ENCODE data around the gene LPAR1.
A peak's percentile ranks its signal among the peaks of the same experiment; 100 is the strongest.

Gene LPAR1

DNA sequence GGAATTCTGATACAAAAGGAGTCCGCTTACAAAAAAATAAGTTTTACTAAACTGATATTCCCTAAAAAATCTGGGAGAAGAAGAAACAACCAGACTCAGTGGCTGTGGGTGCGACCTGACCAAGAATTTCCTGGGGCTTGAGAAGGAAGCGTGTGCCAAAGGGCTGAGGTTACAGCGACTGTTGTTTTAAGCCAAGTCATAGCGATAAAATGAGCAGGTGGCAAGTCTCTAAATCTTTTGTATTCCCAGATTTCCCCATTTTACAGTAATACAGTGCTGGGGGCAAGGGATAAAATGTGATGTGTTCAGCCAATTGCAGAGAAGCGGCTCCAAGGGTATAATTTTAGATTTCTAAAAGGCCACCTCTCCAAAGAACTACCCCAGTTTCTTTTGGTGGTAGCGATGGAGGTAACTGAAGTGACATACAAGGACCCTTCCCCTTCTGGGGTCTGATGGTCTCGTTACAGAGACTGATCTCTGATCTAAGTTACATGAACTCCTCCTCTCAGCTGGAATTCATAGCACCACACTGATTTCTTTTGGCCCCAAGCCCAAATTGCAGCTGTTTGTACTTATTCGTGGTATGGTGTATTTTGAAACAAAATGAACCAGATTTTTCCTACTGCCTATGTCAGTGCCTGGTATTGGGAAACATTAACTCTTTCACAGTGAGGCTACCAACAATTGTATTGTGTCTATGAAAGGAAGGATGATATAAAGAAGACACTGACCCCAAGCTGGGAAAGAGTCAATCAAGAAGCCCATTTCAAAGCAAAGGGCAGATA lies 41.6 kb downstream of the LPAR1 start:
- DNase-seq: peak; percentile 58

DNA sequence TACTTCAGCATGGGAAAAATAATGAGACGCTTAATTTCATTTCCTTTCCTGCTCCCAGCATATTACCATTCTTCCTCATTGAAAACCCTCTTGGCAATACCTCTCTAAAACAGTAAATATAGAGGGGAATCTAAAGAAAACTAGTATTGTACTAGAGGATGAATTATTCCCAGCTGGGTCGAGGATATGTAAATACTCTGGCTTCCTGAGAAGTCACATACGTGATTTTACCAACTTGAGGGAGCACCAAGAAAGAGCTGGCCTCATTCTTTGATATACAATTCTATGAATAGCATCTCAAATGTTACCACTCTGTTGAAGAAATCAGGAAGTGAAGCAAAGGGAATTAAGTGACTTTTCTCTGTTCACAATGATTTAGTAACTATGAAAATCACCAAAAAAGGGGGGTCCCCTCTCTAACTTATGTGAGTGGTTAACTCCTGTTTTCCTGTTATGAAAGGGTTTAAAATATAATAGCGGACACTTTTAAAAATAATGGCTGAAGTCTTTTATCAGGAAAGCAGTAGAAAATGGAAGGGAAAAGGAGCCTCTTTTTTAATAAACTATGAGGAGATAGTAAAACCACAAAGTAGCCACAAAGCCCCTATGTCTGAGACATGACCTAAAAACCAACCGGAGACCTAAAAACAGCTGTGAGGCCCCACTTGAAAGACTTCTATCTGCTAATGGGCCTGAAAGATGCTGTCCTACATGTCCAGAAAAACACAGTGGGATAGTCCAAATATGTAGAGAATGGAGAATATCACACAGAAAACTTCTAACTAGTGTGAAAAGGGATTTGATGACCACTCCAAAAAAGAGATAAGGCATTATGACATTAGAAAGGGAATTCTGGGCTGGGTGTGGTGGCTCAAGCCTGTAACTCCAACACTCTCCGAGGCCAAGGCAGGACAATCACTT lies 42.6 kb downstream of the LPAR1 start:
- DNase-seq: no peak

DNA sequence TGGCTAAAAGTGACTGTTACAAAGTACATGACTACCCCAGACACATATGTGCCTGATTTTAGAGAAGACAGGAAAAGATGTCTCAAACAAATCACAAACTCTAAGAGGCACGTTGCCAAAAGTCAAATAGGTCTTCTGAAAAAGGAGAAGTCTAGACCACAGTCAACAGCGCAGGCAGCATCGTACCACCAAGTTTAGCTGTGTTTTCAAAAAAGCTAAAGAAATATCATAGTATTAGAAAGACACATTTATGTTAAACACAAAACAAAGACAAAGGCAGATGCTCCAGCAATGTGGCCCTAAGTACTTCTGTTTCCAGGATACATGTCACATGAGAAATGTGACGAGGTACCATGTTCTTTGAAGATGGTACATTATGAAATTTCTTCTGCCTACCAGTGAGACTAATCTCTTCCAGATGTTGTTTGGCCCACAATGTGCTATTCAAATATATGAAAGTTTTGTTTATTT lies 43.5 kb downstream of the LPAR1 start:
- DNase-seq: no peak

DNA sequence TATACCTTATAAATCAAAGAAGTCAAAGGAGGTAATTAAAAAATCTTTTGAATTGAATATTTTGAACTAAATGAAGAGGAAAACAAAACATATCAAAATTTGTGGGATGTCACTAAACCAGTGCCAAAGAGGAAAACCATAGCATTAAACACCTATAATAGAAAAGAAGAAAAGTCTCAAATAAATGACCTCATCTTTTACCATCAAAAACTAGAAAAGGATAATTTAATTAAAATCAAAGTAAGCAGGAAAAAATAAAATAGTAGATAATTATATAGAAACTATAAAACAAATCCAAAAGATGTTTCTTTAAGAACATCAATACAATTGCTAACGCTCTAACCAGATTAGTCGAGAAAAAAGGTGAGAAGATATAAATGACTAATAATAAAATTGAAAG lies 47.8 kb downstream of the LPAR1 start:
- no peak for DNase-seq

DNA sequence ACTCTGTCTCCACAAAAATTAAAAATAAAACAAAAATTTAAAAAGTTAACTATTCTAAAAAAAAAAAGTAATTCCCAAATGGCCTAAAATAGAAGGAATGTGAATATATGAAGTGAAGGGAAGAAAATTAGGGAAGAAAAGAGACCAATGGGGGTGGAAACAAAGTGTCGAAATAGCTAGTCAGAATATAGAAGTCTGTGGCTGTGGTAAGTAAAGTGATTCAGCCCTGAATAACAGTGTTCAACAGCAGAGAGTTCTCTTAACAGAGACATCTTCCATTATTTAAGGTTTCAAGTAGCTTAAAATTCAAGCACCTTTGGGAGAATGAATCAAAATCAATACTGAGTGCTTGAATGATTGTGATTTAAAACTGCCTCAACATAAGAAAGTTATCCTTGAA lies 51.7 kb downstream of the LPAR1 start:
- DNase-seq: no peak

DNA sequence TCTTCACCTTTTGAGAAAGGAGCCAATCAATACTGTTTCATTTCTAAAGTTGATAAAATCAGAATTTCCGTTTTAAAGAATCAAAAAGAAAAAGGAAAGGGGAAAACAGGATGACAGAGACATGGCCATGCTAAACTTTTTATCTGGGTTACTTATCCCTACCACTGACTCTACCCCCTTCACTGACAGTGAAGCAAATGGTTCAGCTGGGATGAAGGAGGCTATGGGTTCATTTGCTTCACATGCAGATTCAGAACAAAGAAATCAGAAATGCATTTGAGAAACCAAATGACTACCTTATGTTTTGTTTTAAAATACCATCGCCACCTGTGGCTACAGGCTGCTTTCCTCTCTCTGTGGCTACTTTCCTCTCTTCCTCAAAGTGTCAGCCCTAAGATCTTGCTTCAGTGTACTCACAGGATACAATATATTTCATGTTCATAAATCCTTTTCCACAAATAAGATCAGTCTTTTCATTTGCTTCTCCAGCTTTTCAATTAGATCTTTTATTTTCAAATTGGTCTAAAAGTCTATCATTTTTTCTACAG lies 53.3 kb downstream of the LPAR1 start:
- no peak for DNase-seq

DNA sequence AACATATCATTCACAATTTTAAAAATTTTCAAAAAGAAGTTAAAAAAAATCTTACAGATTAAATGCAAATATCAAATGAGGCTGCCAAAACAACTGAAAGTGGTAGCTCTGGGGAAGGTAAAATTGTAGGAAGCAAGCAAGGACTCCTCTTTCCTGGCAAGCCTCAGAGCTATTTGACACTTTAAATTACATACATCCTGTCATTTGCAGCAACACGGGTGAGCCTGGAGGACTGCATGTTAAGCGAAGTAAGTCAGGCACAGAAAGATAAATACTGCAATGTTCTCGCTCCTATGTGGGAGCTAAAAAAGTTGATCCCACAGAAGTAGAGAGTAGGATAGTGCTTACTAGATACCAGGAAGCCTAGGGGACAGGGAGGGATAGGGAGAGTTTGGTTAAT lies 58.0 kb downstream of the LPAR1 start:
- DNase-seq: no peak

DNA sequence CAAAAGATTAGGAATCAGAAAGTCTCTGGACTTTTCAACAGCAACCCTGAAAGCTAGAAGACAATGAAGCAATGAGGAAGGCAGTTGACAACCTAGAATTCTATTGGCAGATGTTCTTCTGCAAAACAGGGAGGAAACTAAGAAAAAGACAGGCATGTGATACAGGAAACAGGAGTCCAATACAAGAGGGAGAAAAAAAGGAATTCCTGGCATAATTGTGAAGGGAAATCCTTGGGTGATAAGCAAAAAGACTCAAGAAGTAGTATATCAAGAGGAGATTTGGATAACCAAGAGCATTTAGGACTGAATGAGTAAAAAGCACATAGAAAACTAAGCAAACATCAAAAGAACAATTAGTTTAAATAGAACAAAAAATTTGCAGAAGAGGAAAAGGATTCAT lies 58.6 kb downstream of the LPAR1 start:
- no peak for DNase-seq

DNA sequence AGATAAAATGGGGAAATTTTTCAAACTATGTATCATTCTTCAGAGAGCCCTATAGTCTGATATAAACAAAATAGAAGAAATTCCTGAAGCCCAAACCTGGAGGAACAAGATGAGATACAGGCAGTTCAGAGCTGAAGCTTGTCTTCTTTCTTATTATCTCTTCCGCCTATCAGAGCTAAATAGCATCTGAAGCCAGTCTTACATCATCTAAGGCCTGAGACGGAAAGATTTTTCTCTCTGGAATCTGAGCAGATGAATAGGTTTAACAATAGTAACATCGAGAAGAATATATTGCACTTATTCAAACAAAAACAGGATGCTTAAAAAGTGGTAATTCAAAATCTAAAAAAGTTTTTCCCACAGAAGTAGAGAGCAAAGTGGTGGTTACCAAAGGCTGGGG lies 59.8 kb downstream of the LPAR1 start:
- DNase-seq: no peak

DNA sequence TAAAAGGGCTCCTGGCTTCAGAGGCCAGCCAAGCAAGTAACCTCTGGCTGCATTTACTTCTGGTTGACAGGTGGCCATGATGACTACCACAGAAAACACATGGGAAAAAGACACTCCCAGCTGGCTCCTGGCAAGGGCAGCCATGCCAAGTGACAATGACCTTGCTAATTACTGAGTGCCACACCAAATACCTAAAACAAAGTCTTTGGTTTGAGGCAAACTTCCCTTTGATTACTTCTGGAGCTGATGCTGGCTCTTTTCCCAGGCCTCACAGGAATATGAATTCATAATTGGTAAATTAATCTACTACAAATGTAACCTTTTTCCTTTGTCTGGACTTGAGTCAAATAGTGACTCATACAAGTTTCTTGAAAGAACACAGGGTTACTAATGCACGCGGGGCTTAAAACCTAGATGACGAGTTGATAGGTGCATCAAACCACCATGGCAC lies 61.0 kb downstream of the LPAR1 start:
- no peak for DNase-seq

DNA sequence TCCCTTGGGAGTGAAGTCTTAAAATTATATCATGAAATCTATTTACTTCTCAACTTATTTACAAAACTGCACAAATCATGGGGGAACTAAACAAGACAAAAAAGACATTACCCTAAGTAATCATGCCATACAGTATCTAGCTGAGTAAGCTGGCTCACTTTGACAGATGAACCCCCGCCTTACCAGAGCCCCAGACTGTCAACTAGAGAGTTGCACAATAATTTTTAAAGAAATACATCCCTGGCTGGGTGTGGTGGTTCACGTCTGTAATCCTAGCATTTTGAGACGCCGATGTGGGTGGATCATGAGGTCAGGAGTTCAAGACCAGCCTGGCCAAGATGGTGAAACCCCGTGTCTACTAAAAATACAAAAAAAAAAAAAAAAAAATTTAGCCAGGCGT lies 62.3 kb downstream of the LPAR1 start:
- no peak for DNase-seq

DNA sequence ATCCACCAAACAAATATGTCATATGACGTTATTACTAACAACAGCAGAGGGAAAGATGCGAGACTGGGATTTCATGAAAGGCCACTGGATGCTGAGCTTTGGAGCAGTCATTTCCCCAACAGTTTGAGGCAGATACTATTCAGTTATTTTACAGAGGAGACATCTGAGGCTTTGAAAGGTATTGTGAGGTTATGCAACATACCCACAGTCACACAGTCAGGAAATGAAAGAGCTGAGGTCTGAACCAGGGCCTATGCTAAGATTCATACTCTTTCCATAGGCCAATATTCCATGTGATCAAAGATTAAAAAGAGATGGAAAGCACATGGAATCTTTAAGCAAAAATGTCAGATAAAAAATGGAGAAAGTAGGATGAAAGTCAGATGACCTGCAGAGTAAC lies 63.0 kb downstream of the LPAR1 start:
- no peak for DNase-seq

DNA sequence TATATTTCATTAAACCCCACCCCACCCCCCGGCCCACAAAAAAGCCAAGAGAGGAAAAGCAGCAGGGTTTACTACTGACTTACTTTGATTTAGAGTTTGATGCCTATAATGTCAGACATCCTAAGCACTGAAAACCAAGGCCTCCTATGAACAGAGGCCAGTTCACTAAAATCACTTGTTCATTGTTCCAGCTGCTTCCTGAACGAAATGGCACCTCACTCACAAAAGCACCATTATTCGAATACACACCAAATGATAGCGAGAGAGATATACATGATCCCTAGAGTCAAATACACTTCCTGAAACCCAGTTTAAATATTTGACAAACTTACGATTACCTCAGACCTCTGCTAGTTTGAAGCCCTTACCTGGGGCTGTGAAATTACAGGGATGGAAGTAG lies 66.6 kb downstream of the LPAR1 start:
- no peak for DNase-seq

DNA sequence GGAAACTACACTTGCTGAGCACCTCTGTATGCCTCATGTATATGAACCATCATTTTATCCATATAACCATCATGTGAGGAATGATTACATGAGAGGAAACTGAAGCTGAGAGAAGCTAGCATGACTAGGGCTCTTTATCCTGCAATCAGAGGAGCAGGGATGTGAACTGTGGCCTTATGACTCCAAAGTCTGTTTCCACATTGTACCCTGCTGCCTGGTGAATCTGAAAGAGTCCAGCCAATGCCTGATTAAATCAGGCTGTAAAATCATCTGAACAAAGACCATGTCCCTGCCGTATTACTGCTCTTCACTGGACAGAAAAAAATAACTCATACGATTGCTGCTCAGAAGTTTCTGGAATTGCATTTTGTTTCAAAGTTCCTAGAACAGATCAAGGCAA lies 67.0 kb downstream of the LPAR1 start:
- no peak for DNase-seq

DNA sequence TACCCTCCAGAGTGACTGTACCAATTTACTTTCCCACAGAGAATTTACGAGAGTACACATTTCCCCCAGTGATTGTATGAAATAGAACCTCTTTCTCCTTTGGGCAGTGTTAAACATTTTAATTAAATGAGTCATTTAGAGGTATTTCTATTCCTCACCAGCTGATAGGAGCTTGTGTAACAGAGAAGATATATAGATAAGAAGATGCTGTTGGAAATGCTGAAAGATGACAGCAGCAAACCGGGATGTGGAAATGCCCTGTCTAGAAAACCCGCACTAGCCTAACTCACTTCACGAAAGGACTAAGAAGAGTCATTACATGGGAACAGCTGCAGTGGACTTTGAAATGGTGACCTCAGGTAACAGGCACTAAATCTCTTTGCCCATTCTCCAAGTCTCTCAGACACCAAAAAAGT lies 68.3 kb downstream of the LPAR1 start:
- no peak for DNase-seq

DNA sequence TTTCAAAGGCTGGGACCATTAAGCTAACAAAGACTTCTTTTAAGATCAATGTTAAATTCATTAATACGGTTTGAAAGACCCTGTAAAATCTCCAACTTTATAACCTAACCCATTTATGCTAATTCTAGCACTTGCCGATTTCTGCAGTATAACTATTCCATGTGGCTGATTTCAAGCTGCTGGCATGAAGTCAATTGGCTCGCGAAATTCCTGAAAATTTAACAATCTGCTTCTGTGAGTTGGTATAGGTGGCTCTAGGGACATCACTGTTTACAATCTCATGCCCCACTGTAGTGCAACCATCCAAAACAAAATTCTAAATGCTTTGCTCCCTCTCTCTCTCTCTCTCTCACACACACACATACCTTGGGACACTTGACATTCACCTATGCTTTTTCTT lies 70.2 kb downstream of the LPAR1 start:
- DNase-seq: no peak

DNA sequence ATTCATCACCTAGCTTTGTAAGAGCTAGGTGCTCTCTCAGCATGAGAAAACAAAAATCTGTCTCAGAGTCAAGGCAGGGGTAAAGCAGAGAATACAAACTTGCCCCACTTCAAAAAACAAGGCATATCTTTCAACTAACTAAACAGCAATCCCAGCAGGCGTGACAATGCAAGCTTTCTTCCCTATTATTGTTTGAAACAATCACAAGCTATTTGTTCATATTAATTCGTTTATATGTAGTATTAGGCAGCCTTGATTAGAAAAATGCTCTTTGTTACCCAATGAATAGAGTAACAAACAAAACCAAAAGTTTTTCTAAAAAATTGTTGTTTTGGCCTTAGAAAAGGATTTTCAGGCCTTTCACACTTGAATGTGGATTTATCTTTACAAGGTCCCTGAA lies 71.1 kb downstream of the LPAR1 start:
- no peak for DNase-seq

DNA sequence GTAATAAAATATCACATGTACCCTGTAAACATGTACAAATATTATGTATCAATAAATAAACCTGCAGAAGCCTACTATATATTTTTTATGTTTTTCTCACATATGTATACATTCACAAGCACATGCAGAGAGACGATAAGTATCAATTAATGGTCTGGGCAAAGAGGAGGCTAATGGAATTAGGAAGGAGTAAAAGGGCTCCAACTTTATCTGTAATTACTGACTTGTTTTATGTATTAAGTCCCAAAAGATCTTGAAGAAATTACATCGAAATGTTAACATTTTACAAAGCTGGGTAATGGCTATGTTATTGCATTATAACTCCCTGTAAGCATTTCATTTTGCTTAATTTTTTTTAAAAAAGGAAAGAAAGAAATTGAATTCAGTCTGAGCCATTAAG lies 78.0 kb downstream of the LPAR1 start:
- no peak for DNase-seq

DNA sequence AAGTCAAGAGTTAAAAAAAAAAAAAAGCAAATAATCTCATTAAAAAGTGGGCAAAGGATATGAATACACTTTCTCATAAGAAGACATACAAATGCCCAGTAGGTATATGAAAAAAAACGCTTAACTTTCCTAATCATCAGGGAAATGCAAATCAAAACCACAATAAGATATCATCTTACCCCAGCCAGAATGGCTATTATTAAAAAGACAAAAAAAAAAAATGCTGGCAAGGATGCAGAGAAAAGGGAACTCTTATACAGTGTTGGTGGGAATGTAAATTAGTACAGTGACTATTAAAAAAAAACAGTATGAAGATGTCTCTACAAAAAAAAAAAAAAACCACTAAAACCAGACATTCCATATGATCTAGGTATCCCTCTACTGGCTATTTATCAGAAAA lies 79.4 kb downstream of the LPAR1 start:
- no peak for DNase-seq

DNA sequence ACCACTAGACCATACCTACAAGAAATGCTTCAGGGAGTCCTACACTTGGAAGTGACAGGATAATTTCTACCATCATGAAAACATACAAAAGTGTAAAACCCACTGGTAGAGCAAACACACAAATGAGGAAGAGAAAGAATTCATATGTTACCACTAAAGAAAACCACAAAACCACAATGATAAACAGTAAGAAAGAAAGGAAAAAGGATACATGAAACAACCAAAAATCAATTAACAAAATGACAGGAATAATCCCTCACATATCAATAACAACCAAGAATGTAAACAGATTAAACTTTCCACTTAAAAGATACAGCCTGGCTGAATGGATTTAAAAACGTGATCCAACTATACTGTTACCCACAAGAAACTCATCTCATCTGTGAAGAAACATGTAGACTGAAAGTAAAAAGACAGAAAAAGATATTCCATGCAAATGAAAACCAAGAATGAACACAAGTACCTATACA lies 83.4 kb downstream of the LPAR1 start:
- DNase-seq: no peak

DNA sequence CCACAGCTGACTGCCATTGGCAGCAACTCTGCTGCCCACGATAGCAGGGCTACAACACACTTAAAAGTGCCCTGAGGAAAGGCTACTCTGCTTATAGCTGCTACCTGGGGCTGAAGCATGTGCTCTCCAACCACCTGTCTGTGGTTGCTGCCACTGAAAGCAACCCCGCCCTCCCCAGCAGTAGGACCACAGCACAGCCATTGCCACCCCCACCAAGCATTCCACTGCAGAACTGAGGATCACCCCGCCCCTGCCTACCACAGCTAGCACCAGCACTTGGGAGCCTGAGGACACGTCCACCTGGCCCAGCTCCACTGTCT lies 85.8 kb downstream of the LPAR1 start:
- DNase-seq: no peak

DNA sequence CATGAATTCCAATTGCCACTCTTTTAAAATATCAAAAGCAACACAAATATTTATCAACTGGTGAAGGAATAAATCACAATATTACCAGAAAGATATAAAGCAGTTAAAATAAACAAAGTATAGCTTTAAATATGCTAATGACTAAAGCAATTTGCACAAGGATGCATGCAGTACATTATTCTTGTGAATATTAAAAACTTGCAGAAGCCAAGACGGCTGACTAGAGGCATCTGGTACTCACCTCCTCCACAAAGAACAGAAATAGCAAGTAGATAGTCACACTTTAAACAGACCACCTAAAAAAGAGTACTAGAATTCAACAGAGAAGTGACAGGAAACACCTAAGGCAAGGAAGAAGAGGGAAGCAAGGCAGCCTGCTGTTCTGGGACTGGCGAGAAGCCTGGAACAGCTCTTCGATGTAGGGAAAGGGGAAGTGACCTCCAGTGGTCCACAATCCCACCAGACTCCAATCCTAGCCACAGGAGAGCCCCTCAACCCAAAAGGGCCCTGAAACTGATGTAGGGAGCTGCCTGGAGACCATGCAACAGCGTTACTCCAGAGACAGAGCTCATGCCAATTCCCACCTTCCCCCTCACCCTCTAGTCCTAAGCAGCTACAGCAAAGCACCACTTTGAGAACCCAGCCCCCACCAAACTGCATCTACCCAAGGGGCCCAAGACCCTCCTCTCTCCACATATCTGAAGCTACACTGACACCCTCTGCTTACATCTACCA lies 86.3 kb downstream of the LPAR1 start:
- DNase-seq: no peak

DNA sequence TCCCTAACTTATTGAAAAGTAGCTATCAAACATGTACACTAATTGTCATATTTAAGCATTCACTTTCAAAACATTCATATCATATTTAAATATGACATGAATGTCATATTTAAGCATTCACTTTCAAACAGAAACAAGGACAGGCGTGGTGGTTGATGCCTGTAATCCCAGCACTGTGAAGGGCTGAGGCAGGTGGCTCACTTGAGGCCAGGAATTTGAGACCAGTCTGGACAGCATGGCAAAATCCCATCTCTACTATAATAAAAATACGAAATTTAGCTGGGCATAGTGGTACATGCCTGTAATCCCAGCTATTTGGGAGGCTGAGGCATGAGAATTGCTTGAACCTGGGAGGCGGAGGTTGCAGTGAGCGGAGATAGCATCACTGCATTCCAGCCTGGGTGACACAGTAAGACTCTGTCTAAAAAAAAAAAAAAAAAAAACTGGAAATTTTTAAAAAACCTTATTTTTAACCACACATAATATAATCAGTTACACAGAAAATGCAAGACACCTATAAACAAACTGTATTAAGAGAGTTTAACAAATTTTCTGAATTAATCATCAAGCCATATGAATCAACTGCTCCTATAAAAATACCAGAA lies 88.1 kb downstream of the LPAR1 start:
- DNase-seq: no peak

Measured in femur (tissue), 1 donor.